Measurements from ENCODE around the gene HSD3B7.
"Not testable (repeated sequence)": the region's sequence is repeated elsewhere in the genome, so short reads cannot be mapped to it uniquely, and the experiment has no call there.

DNA sequence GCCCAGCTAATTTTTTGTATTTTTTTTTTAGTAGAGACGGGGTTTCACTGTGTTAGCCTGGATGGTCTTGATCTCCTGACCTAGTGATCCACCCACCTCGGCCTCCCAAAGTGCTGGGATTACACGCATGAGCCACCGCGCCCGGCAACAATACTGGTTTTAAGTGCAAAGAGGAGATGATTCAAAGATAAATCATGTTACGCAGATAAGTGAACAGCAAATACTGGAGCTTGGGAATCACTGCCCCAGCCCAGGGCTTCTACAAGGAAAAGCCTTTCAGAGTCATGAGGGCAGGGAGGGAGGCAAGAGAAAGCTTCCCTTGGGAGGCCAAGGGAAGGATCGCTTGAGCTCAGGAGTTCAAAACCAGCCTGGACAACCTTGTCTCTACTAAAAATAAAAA, 45.4 kb upstream of the HSD3B7 start:
- TF ChIP-seq, protein P1, sequence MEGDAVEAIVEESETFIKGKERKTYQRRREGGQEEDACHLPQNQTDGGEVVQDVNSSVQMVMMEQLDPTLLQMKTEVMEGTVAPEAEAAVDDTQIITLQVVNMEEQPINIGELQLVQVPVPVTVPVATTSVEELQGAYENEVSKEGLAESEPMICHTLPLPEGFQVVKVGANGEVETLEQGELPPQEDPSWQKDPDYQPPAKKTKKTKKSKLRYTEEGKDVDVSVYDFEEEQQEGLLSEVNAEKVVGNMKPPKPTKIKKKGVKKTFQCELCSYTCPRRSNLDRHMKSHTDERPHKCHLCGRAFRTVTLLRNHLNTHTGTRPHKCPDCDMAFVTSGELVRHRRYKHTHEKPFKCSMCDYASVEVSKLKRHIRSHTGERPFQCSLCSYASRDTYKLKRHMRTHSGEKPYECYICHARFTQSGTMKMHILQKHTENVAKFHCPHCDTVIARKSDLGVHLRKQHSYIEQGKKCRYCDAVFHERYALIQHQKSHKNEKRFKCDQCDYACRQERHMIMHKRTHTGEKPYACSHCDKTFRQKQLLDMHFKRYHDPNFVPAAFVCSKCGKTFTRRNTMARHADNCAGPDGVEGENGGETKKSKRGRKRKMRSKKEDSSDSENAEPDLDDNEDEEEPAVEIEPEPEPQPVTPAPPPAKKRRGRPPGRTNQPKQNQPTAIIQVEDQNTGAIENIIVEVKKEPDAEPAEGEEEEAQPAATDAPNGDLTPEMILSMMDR (IDR thresholded peaks at IDR 0.05): not testable (repeated sequence)
- TF ChIP-seq EP300 (IDR thresholded peaks at IDR 0.05; ENCODE audit: low read depth): not testable (repeated sequence)
